MM.1S (cell line): ENCODE measurements around the gene ARHGAP8.

Source experiments
- EZH2 ChIP-seq: fragments of 300-600 bp; sonication (generic); optimal IDR thresholded peaks from 2 replicates; pipeline ENCODE3; 2017; ENCODE audit warnings: low read depth, mild to moderate bottlenecking, antibody characterized with exemption, low read length, mixed read lengths
- EZH2phosphoT487 ChIP-seq: fragments of 300-600 bp; sonication (generic); IDR thresholded peaks from 2 replicates; pipeline ENCODE4 v1.6.1; 2018; ENCODE audit warnings: antibody characterized with exemption, low read length
- TF ChIP-seq, protein P1 (sequence below): fragments of 300-600 bp; sonication (generic); IDR thresholded peaks from 2 replicates; pipeline ENCODE4 v1.5.1; 2016; ENCODE audit warnings: antibody characterized with exemption, low read length, mixed read lengths

DNA sequence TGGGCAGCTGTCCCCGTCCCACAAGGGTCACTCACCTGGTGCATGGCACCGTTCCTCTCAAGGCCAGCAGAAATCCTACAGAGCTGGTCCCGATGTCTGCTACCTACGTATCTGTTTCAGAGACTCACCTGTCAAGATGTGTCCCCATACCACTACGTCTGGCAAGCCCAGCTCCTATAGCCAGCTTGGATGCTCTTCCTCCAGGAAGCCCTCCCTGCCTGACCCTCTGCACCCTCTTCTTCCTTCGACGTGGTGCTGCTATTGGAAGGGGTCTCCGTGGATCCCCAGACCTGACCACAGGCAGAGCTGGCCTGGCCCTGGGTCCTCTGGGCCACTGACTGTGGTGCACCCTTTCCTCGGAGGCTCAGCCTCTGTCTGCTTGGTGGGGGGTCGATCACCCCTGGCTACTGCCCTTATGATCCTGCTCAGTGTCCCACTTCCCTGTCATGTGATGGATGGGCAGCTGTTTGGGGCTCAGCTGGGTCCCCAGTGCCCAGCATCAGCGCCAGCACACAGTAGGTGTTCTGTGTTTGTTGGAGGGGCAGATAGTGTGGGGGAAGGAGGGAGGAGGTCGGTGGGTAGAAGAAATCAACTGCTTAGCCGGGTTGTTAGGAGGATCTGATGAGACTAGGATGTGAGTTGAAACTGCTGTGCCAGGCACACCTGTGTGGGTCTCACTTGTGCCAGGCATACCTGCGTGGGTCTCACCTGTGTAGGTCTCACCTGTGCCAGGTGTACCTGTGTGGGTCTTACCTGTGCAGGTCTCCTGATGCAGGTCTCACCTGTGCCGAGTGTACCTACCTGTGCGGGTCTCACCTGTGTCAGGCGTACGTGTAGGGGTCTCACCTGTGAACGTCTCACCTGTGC is 21.7 kb upstream of the ARHGAP8 start:
- TF ChIP-seq EZH2 (no peak), EZH2phosphoT487 (no peak)
- TF ChIP-seq, protein P1, sequence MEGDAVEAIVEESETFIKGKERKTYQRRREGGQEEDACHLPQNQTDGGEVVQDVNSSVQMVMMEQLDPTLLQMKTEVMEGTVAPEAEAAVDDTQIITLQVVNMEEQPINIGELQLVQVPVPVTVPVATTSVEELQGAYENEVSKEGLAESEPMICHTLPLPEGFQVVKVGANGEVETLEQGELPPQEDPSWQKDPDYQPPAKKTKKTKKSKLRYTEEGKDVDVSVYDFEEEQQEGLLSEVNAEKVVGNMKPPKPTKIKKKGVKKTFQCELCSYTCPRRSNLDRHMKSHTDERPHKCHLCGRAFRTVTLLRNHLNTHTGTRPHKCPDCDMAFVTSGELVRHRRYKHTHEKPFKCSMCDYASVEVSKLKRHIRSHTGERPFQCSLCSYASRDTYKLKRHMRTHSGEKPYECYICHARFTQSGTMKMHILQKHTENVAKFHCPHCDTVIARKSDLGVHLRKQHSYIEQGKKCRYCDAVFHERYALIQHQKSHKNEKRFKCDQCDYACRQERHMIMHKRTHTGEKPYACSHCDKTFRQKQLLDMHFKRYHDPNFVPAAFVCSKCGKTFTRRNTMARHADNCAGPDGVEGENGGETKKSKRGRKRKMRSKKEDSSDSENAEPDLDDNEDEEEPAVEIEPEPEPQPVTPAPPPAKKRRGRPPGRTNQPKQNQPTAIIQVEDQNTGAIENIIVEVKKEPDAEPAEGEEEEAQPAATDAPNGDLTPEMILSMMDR: no peak
